Aorta (tissue), 5 donors: Measurements from ENCODE around the gene TMEM266. TPM values are rescaled to one million over a fixed set of nuclear protein-coding genes. Genes with fewer than 3 reads are reported as not detected.

Experiments used
- ATAC-seq: fragments of 200-7000 bp; cut with Tn5 transposase; one replicate; pipeline ENCODE4 v1.9.1; 2022; ENCODE audit warnings: moderate library complexity; ENCODE audit not compliant: low FRiP score
- DNase-seq, 2 donors: peaks; one replicate each; pipeline ENCODE4 v3.0.0-alpha.2; 2020
- H3K27ac ChIP-seq, 2 donors: one replicate each; pipeline ENCODE4 v1.5.1; 2013; ENCODE audit warnings: low read length in 2 of 2, mild to moderate bottlenecking in 2 of 2, moderate library complexity in 2 of 2, control low read depth in 1 of 2, inconsistent platforms in 1 of 2, low read depth in 1 of 2
- H3K27me3 ChIP-seq, 2 donors: one replicate each; pipeline ENCODE4 v1.6.1; 2013; ENCODE audit warnings: control low read depth in 1 of 2, low read length in 1 of 2, mild to moderate bottlenecking in 1 of 2, moderate library complexity in 1 of 2; ENCODE audit not compliant: insufficient read depth in 2 of 2, control insufficient read depth in 1 of 2
- H3K36me3 ChIP-seq, 2 donors: one replicate each; pipeline ENCODE4 v1.6.1; 2013; ENCODE audit warnings: control low read depth in 1 of 2, low read length in 1 of 2, mild to moderate bottlenecking in 1 of 2; ENCODE audit not compliant: insufficient read depth in 2 of 2, control insufficient read depth in 1 of 2
- H3K4me1 ChIP-seq, 2 donors: one replicate each; pipeline ENCODE4 v1.6.1; 2013; ENCODE audit warnings: low read length in 2 of 2, control low read depth in 1 of 2, mild to moderate bottlenecking in 1 of 2, moderate library complexity in 1 of 2; ENCODE audit not compliant: insufficient read depth in 2 of 2, control insufficient read depth in 1 of 2
- H3K4me3 ChIP-seq, 2 donors: one replicate each; pipeline ENCODE4 v1.5.1; 2013; ENCODE audit warnings: low read length in 2 of 2, control low read depth in 1 of 2, mild to moderate bottlenecking in 1 of 2
- H3K9me3 ChIP-seq: one replicate; pipeline ENCODE4 v1.6.1; 2013; ENCODE audit warnings: mild to moderate bottlenecking, low read length; ENCODE audit not compliant: control insufficient read depth
- WGBS, 2 donors: extraction: QIAGEN DNeasy Blood & Tissue Kit; methylation state at CpG; one replicate each; pipeline ENCODE4 v1.1.7; 2013; 5-methylcytosine and 5-hydroxymethylcytosine counted together
- intact Hi-C, 2 donors: fragments of 100-400 bp; cut with DNase I; formaldehyde crosslinking; loops; one replicate each; pipeline versions ENCODE4 v1.14.2 to v1.15.0; 2022
- polyA plus RNA-seq, 2 donors: library from polyadenylated mRNA; stranded (reverse); fragments of 200-250 nt; gene quantifications; one replicate each; pipeline ENCODE4 v1.2.3, GENCODE V29; 2013
- total RNA-seq, 2 donors: library from RNA; stranded (reverse); fragmentation: NEBNext Ultra II Directional; extraction: Animal tissue kit (Norgen Biotek cat#: 25700); gene quantifications; one replicate each; pipeline ENCODE4 v1.2.1, GENCODE V29; 2021
- donor health status: healthy with polysubstance abuse.
- donor health status: Bipolar disorder and iron deficiency.
- donor health status: DM: no; HTN: no; CAD: no.
- donor health status: DM: no; HTN: no; CAD: no.
- donor health status: DM: yes; HTN: yes; CAD: no.

TMEM266 gene
- total and polyA plus RNA-seq, 4 donors, result 0.26 TPM; not detected in 3

DNA sequence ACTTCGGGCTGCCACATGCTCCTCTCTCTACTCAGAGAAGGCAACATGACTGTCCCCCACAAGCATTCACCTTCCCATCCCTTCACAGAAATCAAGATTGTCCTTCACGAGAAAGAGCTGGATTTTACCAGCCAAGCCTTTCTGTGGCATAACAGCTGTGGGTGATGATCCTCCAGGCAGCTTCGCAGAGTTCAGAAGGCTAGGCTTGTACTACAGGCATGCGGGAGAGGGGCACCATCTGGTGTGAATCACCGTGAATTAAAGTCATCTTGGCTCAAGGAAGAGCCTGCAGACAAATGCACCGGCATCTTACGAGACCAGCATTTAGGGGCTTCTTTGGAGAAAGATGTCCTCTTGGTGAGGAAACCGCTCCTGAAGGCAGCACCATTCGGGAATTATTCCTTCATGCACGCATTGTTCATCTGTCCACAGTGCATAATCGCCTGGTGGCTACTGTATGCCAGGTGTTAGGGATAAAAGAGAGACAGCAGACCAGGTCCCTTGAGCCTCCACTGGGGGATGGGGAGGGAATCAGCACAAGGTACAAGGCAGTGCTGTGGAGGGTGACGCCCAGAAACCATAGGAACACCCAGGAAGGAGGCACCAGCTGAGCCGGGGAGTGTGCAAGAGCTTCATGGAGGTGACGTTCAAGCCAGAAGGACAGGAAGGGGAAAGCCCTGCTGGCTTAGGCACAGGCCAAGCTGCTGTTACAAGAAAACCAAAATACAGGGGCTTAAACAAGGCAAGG, 108.6 kb downstream of the TMEM266 start:
- Histone ChIP-seq H3K9me3 (no peaks in the 10 kb centered on the region), H3K27me3 (no peaks in the 10 kb centered on the region), H3K4me3 (no peak overlapping the region), H3K4me1 (no peaks in the 10 kb centered on the region), H3K36me3 (no peaks in the 10 kb centered on the region), H3K27ac (no peak overlapping the region)
- intact Hi-C loops, result no loop called here
- WGBS, 2 donors, result 94 to 97% methylated on average over 14 of the region's 14 CpGs
- DNase-seq, result no peak
- no peak for ATAC-seq

DNA sequence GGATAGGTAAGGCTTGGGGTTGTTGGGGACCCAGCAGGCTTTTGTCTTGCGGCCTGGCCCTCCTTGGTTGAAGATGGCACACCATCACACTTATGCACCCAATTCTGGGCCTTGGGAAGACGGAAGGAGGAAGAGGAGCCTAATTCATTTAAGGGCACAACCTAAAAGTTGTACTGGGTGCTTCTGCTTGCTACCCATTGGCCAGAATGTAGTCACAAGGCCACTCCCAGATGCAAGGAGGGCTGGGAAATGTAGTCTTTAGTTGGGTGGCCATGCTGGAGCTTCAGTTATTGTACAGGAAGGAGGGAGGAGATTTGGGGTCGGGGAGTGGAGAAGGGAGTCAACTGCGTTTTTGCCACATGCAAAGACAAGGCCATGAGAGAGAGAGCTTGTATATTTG, 109.2 kb downstream of the TMEM266 start:
- Histone ChIP-seq H3K9me3 (no peaks in the 10 kb centered on the region), H3K36me3 (no peaks in the 10 kb centered on the region), H3K27ac (no peak overlapping the region), H3K4me1 (no peaks in the 10 kb centered on the region), H3K27me3 (no peaks in the 10 kb centered on the region), H3K4me3 (no peak overlapping the region)
- WGBS, 2 donors, result 87 to 91% methylated on average over 4 of the region's 4 CpGs
- ATAC-seq (no peak), DNase-seq (no peak)
- intact Hi-C loops, result no loop called here

DNA sequence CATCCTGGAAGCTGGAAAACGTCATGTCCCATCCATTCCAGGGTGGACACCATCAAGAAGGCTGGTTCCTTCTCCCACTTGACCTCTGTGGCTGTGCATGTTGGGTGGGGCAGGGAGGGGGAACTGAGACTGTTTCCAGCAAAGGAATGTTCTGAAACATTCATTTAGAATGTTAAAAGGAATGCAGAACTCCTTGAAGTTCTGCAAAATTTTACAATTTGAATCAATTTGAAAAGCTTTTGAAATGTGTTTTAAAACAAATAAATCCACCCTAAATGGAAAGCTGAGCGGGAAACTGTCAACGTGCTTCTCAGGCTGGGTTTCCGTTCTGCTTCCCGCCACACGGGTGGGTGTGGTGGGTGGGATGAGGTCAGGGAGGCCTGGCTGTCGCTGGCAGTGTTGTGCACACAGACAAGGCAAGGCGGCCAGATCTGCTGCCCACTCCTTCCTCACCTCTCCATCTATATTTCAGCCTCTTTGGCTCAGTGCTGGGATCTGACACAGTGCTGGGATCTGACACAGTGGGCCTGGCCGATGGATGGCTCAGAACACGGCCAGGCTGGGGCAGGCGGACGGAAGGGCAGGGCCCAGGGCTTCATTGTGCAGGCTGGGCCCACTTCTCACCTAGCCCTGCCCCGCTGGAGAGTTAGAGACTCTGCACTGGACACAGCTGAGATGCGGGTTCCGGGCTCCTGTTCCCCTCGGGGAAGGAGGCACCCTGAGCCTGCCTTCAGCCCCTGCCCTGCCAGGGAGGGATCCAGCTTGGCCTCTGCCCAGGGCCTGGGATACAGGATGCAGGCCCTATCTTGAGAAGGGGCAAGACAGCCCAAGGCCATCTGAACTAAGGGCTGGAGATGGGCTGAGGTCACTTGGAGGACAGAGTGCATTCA, 110.4 kb downstream of the TMEM266 start:
- no peak for ATAC-seq
- no peak for DNase-seq
- Histone ChIP-seq H3K27me3 (no peaks in the 10 kb centered on the region), H3K4me3 (no peak overlapping the region), H3K4me1 (no peaks in the 10 kb centered on the region), H3K27ac (no peak overlapping the region), H3K9me3 (no peaks in the 10 kb centered on the region), H3K36me3 (no peaks in the 10 kb centered on the region)
- intact Hi-C loops, result no loop called here
- 77 to 84% methylated on average over 15 to 16 of the region's 16 CpGs for WGBS, 2 donors

DNA sequence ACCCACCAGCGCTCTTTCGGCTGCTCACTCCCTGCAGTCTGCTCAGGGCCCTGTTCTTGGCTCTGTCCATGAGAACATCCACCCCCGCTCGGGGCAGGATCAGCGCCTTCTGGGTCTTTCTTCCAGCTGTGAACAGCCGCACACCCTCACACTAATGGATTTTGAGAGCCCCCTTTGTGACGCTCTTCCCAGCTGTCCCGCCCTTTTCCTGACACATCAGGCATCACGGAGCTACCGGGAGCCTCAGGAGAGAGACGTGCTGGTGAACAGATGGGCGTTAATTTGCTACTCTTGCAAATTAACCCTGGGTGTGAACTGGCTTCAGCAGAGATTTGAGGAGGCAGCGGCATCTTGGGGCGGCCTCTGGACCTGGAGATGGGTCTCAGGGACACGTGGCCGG, 113.0 kb downstream of the TMEM266 start:
- Histone ChIP-seq H3K4me3 (no peak overlapping the region), H3K4me1 (no peaks in the 10 kb centered on the region), H3K27ac (no peak overlapping the region), H3K27me3 (no peaks in the 10 kb centered on the region), H3K9me3 (no peaks in the 10 kb centered on the region), H3K36me3 (no peaks in the 10 kb centered on the region)
- ATAC-seq (no peak), DNase-seq (no peak)
- 87 to 89% methylated on average over 16 of the region's 16 CpGs for WGBS, 2 donors
- intact Hi-C loops, result no loop called here

DNA sequence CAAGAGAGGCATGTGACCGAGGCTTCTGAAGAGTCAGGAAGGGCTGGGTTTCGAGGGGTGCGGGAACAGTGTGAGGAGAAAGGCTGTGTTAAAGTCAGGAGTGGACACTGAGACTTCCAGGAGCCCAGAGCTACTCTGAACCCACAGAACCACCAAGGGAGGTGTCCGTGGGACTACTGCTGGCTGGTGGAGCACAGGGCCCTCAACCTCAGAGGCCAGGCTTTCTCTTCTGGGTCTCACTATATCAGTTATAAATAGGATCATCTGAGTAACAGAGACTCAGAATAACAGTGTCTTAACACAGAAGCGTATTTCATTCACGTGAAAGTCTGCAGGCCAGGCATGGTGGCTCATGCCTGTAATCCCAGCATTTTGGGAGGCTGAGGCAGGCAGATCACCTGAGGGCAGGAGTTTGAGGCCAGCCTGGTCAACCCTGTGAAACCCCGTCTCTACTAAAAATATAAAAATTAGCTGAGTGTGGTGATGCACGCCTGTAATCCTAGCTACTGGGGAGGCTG, 113.6 kb downstream of the TMEM266 start:
- Histone ChIP-seq H3K9me3 (no peaks in the 10 kb centered on the region), H3K4me1 (peaks cover 0 to 3% of the 10 kb centered on the region in 2 donors), H3K36me3 (no peaks in the 10 kb centered on the region), H3K4me3 (no peak overlapping the region), H3K27ac (no peak overlapping the region), H3K27me3 (no peaks in the 10 kb centered on the region)
- DNase-seq (no peak), ATAC-seq (no peak)
- 93% methylated on average over 8 of the region's 8 CpGs for WGBS, 2 donors
- intact Hi-C loops, result no loop called here

DNA sequence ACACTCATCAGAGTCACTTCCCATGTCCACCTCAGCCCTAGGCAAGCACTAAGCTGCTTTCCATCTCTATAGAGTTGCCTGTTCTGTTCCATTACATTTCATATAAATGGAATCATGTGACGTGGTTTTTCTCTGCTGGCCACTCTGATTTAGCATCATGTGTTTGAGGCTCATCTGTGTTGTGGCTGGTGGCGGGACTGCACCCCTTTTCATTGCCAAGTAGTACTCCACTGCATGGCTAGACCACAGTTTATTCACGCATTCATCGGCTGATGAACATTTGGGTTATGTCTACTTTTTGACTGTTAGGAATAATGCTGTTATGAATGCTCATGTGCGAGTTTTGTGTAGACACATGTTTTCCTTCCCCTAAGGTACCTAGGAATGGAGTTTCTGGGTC, 114.9 kb downstream of the TMEM266 start:
- H3K9me3 ChIP-seq, result no peaks in the 10 kb centered on the region
- peaks cover 0 to 3% of the 10 kb centered on the region in 2 donors for H3K4me1 ChIP-seq
- WGBS, 2 donors, result 96 to 97% methylated on average over 5 of the region's 5 CpGs
- H3K4me3 ChIP-seq, result no peak overlapping the region
- ATAC-seq, result no peak
- no peaks in the 10 kb centered on the region for H3K27me3 ChIP-seq
- intact Hi-C loops, result no loop called here
- no peak for DNase-seq
- no peak overlapping the region for H3K27ac ChIP-seq
- H3K36me3 ChIP-seq, result no peaks in the 10 kb centered on the region

DNA sequence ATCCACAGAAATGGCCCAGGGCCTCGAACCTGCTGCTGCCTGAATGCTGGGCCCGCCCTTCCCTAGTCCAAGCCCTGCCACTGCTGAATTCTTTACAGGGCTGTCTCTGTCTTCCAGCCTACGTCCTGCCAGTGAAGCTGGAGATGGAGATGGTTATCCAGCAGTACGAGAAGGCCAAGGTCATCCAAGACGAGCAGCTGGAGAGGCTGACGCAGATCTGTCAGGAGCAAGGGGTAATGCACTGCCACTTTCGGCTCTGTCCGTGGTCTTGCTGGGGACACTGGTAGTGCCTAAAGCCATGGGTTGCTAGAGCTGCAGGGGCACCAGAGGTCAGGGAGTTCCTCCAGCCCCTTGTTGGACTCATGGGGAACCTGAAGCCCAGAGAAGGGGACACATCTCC, 115.7 kb downstream of the TMEM266 start:
- WGBS, 2 donors, result 96 to 98% methylated on average over 8 of the region's 8 CpGs
- Histone ChIP-seq H3K9me3 (no peaks in the 10 kb centered on the region), H3K4me3 (no peak overlapping the region), H3K36me3 (no peaks in the 10 kb centered on the region), H3K4me1 (peaks cover 0 to 3% of the 10 kb centered on the region in 2 donors), H3K27ac (no peak overlapping the region), H3K27me3 (no peaks in the 10 kb centered on the region)
- DNase-seq (no peak), ATAC-seq (no peak)
- intact Hi-C loops, result no loop called here

DNA sequence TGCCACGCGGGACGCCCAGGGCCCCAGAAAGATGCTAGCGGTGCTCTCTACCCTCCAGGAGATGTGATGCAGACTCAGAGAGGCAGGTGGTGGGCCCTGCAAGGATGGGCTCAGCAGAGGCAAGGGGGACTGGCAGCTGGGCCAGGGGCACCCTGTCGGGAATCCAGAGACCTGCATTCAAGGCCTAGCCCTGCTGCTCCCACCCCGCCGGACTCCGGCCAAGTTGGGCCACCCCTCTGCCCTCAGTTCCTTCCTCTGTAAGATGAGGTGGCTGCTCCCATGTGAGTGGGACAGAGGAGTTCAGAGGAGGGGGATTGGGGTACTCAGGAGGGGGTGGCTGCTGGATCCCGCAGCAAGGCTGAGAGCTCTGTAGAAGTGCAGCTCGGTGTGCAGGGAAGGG, 116.3 kb downstream of the TMEM266 start:
- intact Hi-C loops, result no loop called here

More for the DNA sequence above, 116.3 kb downstream of the TMEM266 start:
- no peaks in the 10 kb centered on the region for H3K9me3 ChIP-seq
- WGBS, 2 donors, result 97 to 98% methylated on average over 10 of the region's 10 CpGs
- peaks cover 0 to 3% of the 10 kb centered on the region in 2 donors for H3K4me1 ChIP-seq
- H3K4me3 ChIP-seq, result no peak overlapping the region
- H3K36me3 ChIP-seq, result no peaks in the 10 kb centered on the region
- no peak for ATAC-seq
- no peak overlapping the region for H3K27ac ChIP-seq
- no peak for DNase-seq
- no peaks in the 10 kb centered on the region for H3K27me3 ChIP-seq
